HG03457 (cell line): ENCODE results near the gene FATE1.

ENCODE experiments used
- ATAC-seq: cut with Tn5 transposase; IDR thresholded peaks from one replicate; pipeline ENCODE4 v1.9.1; 2021; ENCODE audit warnings: moderate number of reproducible peaks; ENCODE audit not compliant: unreplicated experiment

Gene FATE1

DNA sequence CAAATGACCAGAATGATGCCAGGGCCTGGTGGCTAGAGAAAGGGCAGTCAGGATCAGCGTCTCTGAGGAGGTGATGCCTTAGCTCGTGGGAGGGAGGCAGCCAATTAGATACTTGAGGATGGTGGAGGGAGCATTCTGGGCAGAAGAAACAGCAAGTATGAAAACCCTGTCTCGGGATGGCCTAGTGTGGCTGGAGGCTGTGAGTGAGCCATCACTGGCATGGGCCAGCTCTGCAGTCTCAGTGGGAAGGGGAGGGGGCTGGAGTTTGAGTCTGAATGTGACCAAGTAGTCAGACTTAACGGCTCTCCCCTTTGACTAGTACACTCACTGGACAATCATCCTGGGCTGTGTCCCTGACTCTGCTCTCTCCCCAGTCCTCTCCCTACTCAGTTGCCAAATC, 25.8 kb downstream of the FATE1 start:
- ATAC-seq, result no peak

DNA sequence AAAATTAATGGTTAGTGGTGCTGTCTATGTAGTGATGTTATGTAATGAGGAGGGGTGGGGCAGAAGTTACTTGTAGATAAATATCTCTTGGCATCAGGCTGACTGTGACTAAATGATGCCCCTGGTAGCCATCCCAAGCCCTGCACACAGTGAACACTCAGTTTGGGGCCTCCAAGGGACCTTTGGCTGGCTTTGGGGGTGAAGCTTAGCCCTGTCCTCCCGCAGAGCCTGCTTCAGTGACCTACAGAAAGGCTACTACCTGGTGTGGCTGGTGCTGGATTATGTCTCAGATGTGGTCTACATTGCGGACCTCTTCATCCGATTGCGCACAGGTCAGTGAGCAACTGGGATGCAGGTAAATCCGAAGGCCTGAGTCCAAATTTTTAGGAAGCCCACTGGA, 26.5 kb downstream of the FATE1 start:
- ATAC-seq, result no peak

DNA sequence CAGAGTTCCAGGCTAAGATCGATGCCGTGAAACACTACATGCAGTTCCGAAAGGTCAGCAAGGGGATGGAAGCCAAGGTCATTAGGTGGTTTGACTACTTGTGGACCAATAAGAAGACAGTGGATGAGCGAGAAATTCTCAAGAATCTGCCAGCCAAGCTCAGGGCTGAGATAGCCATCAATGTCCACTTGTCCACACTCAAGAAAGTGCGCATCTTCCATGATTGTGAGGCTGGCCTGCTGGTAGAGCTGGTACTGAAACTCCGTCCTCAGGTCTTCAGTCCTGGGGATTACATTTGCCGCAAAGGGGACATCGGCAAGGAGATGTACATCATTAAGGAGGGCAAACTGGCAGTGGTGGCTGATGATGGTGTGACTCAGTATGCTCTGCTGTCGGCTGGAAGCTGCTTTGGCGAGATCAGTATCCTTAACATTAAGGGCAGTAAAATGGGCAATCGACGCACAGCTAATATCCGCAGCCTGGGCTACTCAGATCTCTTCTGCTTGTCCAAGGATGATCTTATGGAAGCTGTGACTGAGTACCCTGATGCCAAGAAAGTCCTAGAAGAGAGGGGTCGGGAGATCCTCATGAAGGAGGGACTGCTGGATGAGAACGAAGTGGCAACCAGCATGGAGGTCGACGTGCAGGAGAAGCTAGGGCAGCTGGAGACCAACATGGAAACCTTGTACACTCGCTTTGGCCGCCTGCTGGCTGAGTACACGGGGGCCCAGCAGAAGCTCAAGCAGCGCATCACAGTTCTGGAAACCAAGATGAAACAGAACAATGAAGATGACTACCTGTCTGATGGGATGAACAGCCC, 28.0 kb downstream of the FATE1 start:
- ATAC-seq, result no peak

DNA sequence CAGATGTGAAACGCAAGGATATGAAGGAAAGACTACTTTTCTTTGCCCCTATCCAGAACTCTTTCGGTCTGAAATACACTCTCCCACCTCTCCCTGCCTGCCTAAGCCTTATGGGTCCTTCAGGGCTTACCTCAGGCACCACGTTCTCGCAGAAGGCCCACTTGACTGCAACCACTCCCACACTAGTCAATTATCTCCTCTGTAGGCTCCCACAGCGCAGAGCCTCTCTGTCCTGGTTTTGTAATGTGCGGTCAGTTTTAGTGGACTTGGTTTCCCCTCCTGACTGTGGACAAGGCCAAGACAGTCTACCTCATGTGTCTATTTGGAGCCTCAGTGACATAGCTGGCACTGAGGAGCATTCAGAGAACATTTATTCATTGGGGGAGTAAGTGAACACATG, 29.8 kb downstream of the FATE1 start:
- ATAC-seq, result no peak

DNA sequence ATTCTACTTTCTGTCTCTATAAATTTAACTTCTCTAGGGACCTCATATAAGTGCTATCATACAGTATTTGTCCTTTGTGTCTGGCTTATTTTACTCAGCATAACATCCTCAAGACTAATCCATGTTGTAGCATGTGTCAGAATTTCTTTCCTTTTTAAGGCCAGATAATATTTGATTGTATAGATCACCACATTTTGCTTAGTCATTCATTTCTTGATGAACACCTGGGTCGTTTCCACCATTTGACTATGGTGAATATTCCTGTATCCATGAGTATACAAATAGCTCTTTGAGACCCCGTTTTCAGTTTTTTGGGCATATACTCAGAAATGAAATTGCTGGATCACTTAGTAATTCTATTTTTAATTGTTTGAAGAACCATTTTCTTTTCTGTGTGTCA, 30.7 kb downstream of the FATE1 start:
- ATAC-seq, result no peak

DNA sequence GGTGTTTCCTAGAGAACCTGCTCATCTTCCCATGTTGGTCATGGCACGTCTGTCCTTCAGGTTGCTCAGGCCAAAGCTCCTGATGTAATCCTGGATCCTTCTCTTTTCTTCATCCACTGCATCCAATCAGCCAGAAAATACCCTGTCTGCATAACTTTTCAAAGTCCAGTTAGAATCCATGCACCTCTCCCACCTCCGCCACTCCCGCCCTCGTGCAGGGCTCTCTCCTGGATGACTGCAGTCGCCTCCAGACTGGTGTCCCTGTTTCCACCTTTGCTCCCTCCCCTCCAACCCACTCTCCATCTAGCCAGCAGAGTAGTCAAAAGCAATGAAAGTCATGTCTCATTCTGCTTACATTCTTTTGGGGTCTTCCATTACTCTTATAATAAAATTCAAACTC, 34.7 kb downstream of the FATE1 start:
- no peak for ATAC-seq

DNA sequence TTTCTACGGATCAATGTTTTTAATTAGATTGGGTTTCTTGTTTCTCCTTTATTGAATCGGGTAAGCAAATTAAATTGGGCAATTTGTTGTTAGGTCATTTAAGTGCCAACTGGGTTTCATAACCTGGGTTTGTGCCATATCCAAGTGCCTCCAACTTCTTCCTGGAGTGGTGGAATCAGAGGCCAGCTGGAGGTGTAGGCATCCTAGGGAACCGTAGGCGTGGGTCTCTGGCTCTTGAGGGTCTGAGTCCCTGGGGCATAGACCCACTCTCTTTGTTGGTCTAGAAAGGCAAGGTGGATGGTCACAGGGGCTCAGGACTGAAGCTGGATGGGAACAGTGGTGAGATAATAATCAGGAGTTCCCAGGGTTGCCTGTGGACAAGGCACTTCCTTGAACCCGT, 37.0 kb downstream of the FATE1 start:
- no peak for ATAC-seq

DNA sequence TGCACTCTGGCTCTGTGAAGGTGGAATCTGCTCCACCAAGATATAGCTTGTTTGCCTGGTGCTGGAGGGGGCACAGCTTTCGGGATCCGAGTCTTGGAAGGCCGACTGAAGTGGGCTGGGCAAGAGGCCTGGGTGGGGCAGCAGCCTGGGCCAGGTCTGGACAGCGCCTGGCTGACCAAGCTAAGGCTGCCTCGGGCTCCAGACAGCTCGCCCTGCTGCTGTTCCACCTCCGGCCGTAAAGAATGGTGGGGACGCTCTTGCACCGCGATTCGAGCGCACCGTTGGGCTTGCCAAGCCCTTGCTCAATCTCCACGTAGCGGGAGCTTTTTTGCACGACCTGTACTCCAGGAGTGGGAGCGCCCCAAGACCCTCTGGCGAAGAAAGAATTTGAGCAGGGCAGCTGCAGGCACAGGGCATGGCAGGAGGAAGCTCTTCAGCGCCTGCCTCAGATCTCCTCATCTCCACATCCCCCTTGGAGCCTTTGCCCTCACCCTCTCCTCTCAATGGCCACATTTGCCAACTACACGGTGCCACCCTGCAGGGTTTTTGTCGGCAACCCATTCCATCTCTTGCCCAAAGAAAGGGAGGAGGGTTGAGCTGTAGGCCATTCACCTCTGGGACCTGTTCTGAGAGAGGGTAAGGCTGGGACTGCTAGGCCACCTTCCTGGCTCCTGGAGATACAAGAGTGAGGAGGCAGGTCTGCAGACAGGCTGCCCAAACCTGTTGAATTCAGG, 37.6 kb downstream of the FATE1 start:
- ATAC-seq, result no peak

DNA sequence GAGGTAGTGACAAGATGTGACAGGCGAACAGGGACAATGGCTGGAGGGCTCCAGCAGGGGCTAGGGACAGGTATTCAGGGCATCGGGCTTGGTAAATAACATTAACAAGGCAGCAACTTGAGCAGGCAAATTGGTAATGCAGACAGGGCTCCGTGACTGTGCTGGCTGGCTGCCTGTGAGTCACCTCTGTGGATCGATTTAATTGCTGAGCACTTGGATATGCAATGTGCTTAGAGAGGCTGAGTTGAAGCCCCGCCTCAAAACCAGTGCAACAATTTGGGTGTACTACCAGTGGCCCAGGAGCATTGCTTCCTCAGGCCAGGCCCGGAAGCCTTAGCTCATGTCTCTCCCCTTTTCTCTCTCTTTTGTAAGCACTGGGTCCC, 38.2 kb downstream of the FATE1 start:
- ATAC-seq, result no peak

DNA sequence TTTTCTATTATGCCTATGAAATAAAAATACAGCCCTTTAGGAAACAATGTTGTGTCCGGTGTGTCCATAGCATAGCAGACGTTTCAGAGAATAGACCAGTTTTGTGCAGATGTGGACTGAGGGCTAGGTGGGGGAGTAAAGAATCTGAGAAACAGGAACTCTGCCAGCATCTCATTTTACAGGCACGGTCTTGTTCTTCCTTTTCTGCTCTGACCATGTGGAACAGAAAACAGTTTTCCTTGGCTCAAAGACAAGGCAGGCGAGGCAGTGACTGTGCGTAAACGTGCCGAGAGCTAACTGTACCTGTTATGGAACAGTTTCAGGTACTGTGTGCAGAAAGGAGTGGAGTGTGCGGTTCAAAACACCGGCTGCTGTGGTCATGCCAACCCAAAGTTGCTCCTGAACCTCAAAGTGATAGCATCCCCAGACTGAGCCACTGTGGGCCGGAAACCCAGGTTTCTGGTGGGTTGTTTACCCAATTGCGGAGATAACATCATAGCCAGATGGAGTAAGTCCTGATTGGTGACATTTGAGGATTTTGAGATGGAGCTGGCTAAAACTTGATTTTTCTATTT, 38.9 kb downstream of the FATE1 start:
- no peak for ATAC-seq

DNA sequence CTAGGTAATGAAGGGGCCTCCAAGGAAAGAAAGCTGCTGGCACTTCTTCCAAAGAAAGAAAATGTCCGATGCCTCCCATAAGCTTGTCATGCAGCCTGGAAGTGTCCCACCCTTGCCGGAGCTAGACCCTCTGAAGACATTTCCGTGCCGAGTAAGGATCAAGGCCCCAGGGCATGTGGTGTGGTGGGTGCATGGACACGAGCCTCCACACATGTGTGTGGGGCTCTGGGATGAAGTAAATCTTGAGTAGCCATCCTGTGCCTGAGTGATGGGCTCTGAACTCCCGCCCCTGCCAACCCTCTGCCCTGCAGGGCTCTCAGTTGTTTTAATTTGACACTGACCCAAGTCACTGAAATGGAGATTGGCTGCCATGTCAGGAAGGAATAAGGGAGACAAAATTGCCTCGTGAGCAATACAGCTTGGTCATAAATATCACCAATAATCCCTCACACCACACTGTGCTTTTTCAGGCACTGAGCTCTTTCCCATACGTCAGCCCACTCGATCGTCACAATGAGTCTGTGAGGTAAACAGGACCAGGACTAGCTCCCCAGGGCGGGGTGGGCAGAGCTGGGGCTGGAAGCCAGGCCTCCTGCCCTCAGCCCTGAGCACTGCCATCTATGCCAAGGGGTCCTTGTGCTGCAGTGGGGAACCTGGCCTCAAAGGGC, 43.3 kb downstream of the FATE1 start:
- no peak for ATAC-seq

DNA sequence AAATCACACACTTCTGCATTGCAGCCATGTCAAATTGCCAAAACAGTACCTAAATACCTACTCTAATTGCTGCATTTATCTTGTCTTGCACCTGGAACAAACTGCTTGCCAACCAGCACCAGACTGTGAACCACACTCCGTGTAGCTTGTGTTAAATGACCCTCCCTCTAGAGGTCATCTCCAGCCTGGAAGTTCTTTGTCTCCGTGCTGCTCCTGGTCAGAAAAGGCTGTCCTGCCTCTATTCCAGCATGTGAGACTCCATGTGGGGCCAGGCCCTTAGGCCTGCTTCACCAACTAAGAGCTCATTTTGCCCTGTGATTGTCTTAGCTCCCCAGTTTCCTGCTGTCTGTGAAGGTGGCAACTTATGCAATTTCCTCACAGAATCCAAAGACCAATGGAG, 47.0 kb downstream of the FATE1 start:
- ATAC-seq, result no peak

DNA sequence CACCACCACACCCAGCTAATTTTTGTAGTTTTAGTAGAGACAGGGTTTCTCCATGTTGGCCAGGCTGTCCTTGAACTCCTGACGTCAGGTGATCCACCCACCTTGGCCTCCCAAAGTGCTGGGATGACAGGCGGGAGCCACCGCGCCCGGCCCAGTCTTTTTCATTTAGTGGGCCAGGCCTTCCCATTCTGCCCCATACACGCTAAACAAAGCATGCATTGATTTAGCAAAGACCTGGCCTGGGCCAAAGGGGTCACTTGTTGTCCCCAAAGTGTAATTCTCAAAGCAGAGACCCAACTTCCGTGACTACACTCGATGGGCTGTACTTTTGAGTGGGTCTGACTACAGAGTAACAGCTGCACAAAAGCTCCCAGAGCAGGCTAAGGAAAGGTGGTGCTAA, 47.9 kb downstream of the FATE1 start:
- no peak for ATAC-seq

DNA sequence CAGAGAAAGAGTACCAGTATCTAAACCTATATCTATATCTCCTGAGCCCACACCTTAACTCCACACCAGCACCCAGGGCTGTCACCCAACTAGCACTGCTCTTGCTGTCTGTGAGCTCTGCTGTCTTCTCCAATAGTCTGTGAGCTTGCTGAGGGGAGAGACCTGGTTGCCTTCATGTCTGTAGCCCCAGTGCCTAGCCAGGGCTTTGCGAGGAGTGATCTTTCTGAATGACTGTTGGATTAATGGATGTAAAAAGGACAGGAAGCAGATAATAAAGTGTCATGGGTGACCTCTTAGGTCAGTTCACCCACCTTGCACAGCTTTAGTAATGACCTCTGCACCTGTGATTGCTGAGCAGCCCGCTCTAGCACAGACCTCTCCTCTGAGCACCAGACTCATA, 49.2 kb downstream of the FATE1 start:
- no peak for ATAC-seq

DNA sequence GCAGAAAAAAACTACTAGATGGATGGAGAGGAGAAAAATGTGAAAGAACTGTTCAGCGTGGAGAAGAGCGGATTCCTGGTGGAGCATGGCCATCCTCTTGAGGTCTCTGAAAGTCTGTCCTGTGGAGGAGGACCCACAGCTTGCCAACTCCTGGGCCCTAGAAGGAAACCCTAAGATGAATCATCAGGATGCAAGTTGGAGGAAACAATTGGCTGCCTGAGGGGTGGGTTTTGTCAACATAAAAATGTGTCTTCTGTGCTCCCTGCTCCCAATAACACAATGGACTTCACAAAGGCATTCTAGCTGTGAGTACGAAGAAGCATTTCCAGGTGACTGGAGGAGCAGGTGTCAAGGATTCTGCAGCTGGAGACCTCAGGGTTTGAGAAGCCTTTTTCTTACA, 55.9 kb downstream of the FATE1 start:
- no peak for ATAC-seq
